Naive thymus-derived CD8-positive, alpha-beta T cell (primary cell): ENCODE results near the gene MRPL4. TPM values are rescaled to one million over a fixed set of nuclear protein-coding genes. Genes with fewer than 3 reads are reported as not detected.
A peak's percentile ranks its signal among the peaks of the same experiment; 100 is the strongest.
"Not testable (repeated sequence)": the region's sequence is repeated elsewhere in the genome, so short reads cannot be mapped to it uniquely, and the experiment has no call there.

Experiments used
- ATAC-seq, 2 donors: fragments of 150-1000 bp; cut with Tn5 transposase in 1 of 2; sonication (Bioruptor Pico), chemical (Tn5 transposase) in 1 of 2; 1 replicate in 1 of 2; 2 replicates in 1 of 2; pipeline ENCODE4 v1.10.0; 2021; ENCODE audit warnings: mild to moderate bottlenecking in 2 of 2, moderate library complexity in 2 of 2
- POLR2A ChIA-PET: fragments of 350-600 bp; sonication (Branson Sonifier 250); formaldehyde crosslinking; loops from one replicate; lab custom pipeline; 2021; ENCODE audit warnings: antibody characterized with exemption; lab: Charles Lee
- DNase-seq, 10 donors: peaks; one replicate each; pipeline versions ENCODE4 v3.0.0 to v3.0.0-alpha.2; 2020 to 2022
- H3K27ac Mint-ChIP-seq, 10 donors: one replicate each; pipeline ENCODE4 v1.8.0; 2020 to 2022; ENCODE audit warnings: mild to moderate bottlenecking in 10 of 10, mixed read lengths in 10 of 10, moderate library complexity in 4 of 10, inconsistent platforms in 1 of 10
- H3K27me3 Mint-ChIP-seq, 5 donors: one replicate each; pipeline ENCODE4 v1.8.0; 2021 to 2022; ENCODE audit warnings: mixed read lengths in 5 of 5
- H3K36me3 Mint-ChIP-seq, 3 donors: one replicate each; pipeline ENCODE4 v1.8.0; 2020 to 2022; ENCODE audit warnings: mixed read lengths in 3 of 3, mild to moderate bottlenecking in 2 of 3, inconsistent platforms in 1 of 3
- H3K4me1 Mint-ChIP-seq, 4 donors: one replicate each; pipeline ENCODE4 v1.8.0; 2021 to 2022; ENCODE audit warnings: mixed read lengths in 4 of 4
- H3K4me3 Mint-ChIP-seq, 10 donors: one replicate each; pipeline ENCODE4 v1.8.0; 2020 to 2022; ENCODE audit warnings: mild to moderate bottlenecking in 10 of 10, mixed read lengths in 10 of 10, moderate library complexity in 6 of 10, inconsistent platforms in 1 of 10
- H3K9me3 Mint-ChIP-seq, 9 donors: one replicate each; pipeline ENCODE4 v1.8.0; 2020 to 2022; ENCODE audit warnings: mixed read lengths in 9 of 9, mild to moderate bottlenecking in 3 of 9, inconsistent platforms in 1 of 9, moderate library complexity in 1 of 9
- polyA plus RNA-seq, 3 donors: library from polyadenylated mRNA; unstranded; fragments of 300-500 nt; fragmentation: Illumina TruSeq; gene quantifications; one replicate each; pipeline ENCODE4 v1.2.3, GENCODE V29; 2021
- total RNA-seq, 8 experiments: library from RNA in 2 of 8; stranded (reverse) in 2 of 8; gene quantifications; one replicate each; pipeline ENCODE4 v1.2.3 and lab custom pipeline; 2021 to 2026

Gene MRPL4
- total and polyA plus RNA-seq, 5 experiments from 2014 or later, result 25.3 to 50.8 (median 47.9) TPM

- H3K9me3 Mint-ChIP-seq, result no peaks in the 10 kb centered on the region
- peak; percentile 61 to 64 for ATAC-seq
- peak within 1 kb of the TSS; percentile 75 to 92 (median 88) for H3K27ac Mint-ChIP-seq
- H3K36me3 Mint-ChIP-seq, result peaks cover 0 to 12% (median 0%) of the 10 kb centered on the region in 3 donors
- DNase-seq, result peak; percentile 41 to 76 (median 60)
- peak within 1 kb of the TSS; percentile 76 to 88 (median 84) for H3K4me3 Mint-ChIP-seq
- H3K4me1 Mint-ChIP-seq, result peaks cover 6 to 30% (median 25%) of the 10 kb centered on the region in 4 donors
- POLR2A ChIA-PET, result interaction anchor here (0.5 to 3.8 kb wide), 23 partner anchors 9 to 164 kb away, joined by 3 to 52 read pairs (median 4); partner anchors contain the start of genes CDC37, ICAM5, MRPL4 and PPAN
- H3K27me3 Mint-ChIP-seq, result no peaks in the 10 kb centered on the region
Measured at GRCh38 chr19:10270616-10271394, 18.8 kb downstream of the MRPL4 start, which contains the start of gene ICAM1. Gene ICAM1 (plus strand): TSS chr19:10271120. CDS start chr19:10271160, 40 bp downstream.

GRCh38 chr19:10271543-10272086 is 19.6 kb downstream of the MRPL4 start:
- peak in 1 of 10 donors; percentile 42 for DNase-seq
- Mint-ChIP-seq H3K36me3 (peaks cover 0 to 13% (median 0%) of the 10 kb centered on the region in 3 donors), H3K27me3 (no peaks in the 10 kb centered on the region), H3K27ac (peak overlapping the region; percentile 75 to 92 (median 88)), H3K9me3 (no peaks in the 10 kb centered on the region), H3K4me1 (peaks cover 6 to 30% (median 25%) of the 10 kb centered on the region in 4 donors), H3K4me3 (peak overlapping the region; percentile 76 to 88 (median 84))
- POLR2A ChIA-PET, result interaction anchor here (0.7 to 3.8 kb wide), 13 partner anchors 9 to 165 kb away, joined by 3 to 52 read pairs (median 6); partner anchors contain the start of genes ICAM5, MRPL4, PPAN and RAVER1
- ATAC-seq, result no peak

- DNase-seq, result no peak
- POLR2A ChIA-PET, result no interaction called here
- Mint-ChIP-seq H3K36me3 (peaks cover 0 to 26% (median 3%) of the 10 kb centered on the region in 3 donors), H3K4me3 (peak overlapping the region in 2 of 10 donors; percentile 17 to 36), H3K4me1 (peaks cover 6 to 33% (median 26%) of the 10 kb centered on the region in 4 donors), H3K9me3 (no peaks in the 10 kb centered on the region), H3K27ac (peak overlapping the region in 6 of 10 donors; percentile 39 to 81 (median 70)), H3K27me3 (no peaks in the 10 kb centered on the region)
- ATAC-seq, result no peak
Measured at GRCh38 chr19:10274589-10274988, 22.6 kb downstream of the MRPL4 start.

GRCh38 chr19:10277795-10278589 is 26.0 kb downstream of the MRPL4 start:
- no peaks in the 10 kb centered on the region for H3K27me3 Mint-ChIP-seq
- POLR2A ChIA-PET, result no interaction called here
- H3K27ac Mint-ChIP-seq, result peak overlapping the region in 4 of 10 donors; percentile 15 to 70 (median 51)
- DNase-seq (no peak), ATAC-seq (no peak)
- no peak overlapping the region for H3K4me3 Mint-ChIP-seq
- H3K4me1 Mint-ChIP-seq, result peaks cover 6 to 17% (median 15%) of the 10 kb centered on the region in 4 donors
- no peaks in the 10 kb centered on the region for H3K9me3 Mint-ChIP-seq
- peaks cover 0 to 39% (median 3%) of the 10 kb centered on the region in 3 donors for H3K36me3 Mint-ChIP-seq

GRCh38 chr19:10278935-10279334 is 26.9 kb downstream of the MRPL4 start:
- no peak for ATAC-seq
- H3K27me3 Mint-ChIP-seq, result no peaks in the 10 kb centered on the region
- POLR2A ChIA-PET, result interaction anchor here (0.6 kb wide), 1 partner anchor 77 kb away, joined by 4 read pairs; no protein-coding TSS in a partner anchor
- H3K9me3 Mint-ChIP-seq, result no peaks in the 10 kb centered on the region
- peak overlapping the region in 2 of 10 donors; percentile 22 to 70 for H3K27ac Mint-ChIP-seq
- peaks cover 0 to 47% (median 4%) of the 10 kb centered on the region in 3 donors for H3K36me3 Mint-ChIP-seq
- peaks cover 6 to 16% (median 14%) of the 10 kb centered on the region in 4 donors for H3K4me1 Mint-ChIP-seq
- H3K4me3 Mint-ChIP-seq, result no peak overlapping the region
- DNase-seq, result no peak

- no peak for ATAC-seq
- peak overlapping the region in 3 of 10 donors; percentile 21 to 49 (median 35) for H3K4me3 Mint-ChIP-seq
Measured at GRCh38 chr19:10279737-10280442, 27.9 kb downstream of the MRPL4 start.

GRCh38 chr19:10282043-10282442 is 30.0 kb downstream of the MRPL4 start:
- DNase-seq, H3K27me3 Mint-ChIP-seq, H3K4me3 Mint-ChIP-seq, H3K27ac Mint-ChIP-seq, H3K9me3 Mint-ChIP-seq, ATAC-seq, POLR2A ChIA-PET: not testable (repeated sequence)
- Mint-ChIP-seq H3K36me3 (peaks cover 9 to 47% (median 13%) of the 10 kb centered on the region in 3 donors), H3K4me1 (peaks cover 12 to 36% (median 17%) of the 10 kb centered on the region in 4 donors)

More at GRCh38 chr19:10279737-10280442, 27.9 kb downstream of the MRPL4 start:
- peak overlapping the region in 9 of 10 donors; percentile 14 to 81 (median 68) for H3K27ac Mint-ChIP-seq
- no peak for DNase-seq
- H3K36me3 Mint-ChIP-seq, result peaks cover under 1 to 49% (median 9%) of the 10 kb centered on the region in 3 donors
- no peaks in the 10 kb centered on the region for H3K9me3 Mint-ChIP-seq
- peaks cover 4 to 16% (median 12%) of the 10 kb centered on the region in 4 donors for H3K4me1 Mint-ChIP-seq
- H3K27me3 Mint-ChIP-seq, result no peaks in the 10 kb centered on the region
- POLR2A ChIA-PET, result interaction anchor here (0.6 to 1.3 kb wide), 3 partner anchors 9 to 686 kb away, joined by 3 to 6 read pairs (median 4); partner anchors contain the start of genes ICAM1 and ICAM5

- Mint-ChIP-seq H3K4me1 (peaks cover 15 to 48% (median 30%) of the 10 kb centered on the region in 4 donors), H3K36me3 (peaks cover 9 to 42% (median 10%) of the 10 kb centered on the region in 3 donors), H3K27ac (no peak overlapping the region), H3K9me3 (no peaks in the 10 kb centered on the region), H3K27me3 (peaks cover 2 to 11% (median 5%) of the 10 kb centered on the region in 5 donors), H3K4me3 (no peak overlapping the region)
- POLR2A ChIA-PET, result interaction anchor here (1.1 kb wide), 1 partner anchor 105 kb away, joined by 3 read pairs; no protein-coding TSS in a partner anchor
- DNase-seq, result no peak
- no peak for ATAC-seq
Measured at GRCh38 chr19:10283301-10284064, 31.5 kb downstream of the MRPL4 start.

GRCh38 chr19:10284065-10284959 is 32.3 kb downstream of the MRPL4 start:
- Mint-ChIP-seq H3K36me3 (peaks cover 9 to 38% (median 10%) of the 10 kb centered on the region in 3 donors), H3K27me3 (peaks cover 2 to 19% (median 10%) of the 10 kb centered on the region in 5 donors), H3K9me3 (no peaks in the 10 kb centered on the region), H3K4me3 (no peak overlapping the region), H3K4me1 (peaks cover 20 to 52% (median 35%) of the 10 kb centered on the region in 4 donors), H3K27ac (no peak overlapping the region)
- POLR2A ChIA-PET, result no interaction called here
- DNase-seq (no peak), ATAC-seq (no peak)

- Mint-ChIP-seq H3K4me1 (peaks cover 17 to 49% (median 32%) of the 10 kb centered on the region in 4 donors), H3K4me3 (no peak overlapping the region), H3K27ac (no peak overlapping the region), H3K27me3 (peaks cover 2 to 21% (median 10%) of the 10 kb centered on the region in 5 donors), H3K9me3 (no peaks in the 10 kb centered on the region), H3K36me3 (peaks cover 9 to 34% (median 10%) of the 10 kb centered on the region in 3 donors)
- POLR2A ChIA-PET, result no interaction called here
- DNase-seq (no peak), ATAC-seq (no peak)
Measured at GRCh38 chr19:10284960-10285278, 32.9 kb downstream of the MRPL4 start.
